Trophoblast cell (in vitro differentiated cells and primary cell): ENCODE results near the gene FUOM.
A peak's percentile ranks its signal among the peaks of the same experiment; 100 is the strongest.
"Not testable (repeated sequence)": the region's sequence is repeated elsewhere in the genome, so short reads cannot be mapped to it uniquely, and the experiment has no call there.

Source experiments
- DNase-seq, 2 donors: peaks; one replicate each; pipeline ENCODE4 v3.0.0-alpha.2; 2016
- H2AFZ ChIP-seq: 2 replicates; pipeline ENCODE4 v1.6.1; 2013; ENCODE audit warnings: low read length, moderate library complexity, mild to moderate bottlenecking; ENCODE audit not compliant: insufficient read depth, poor library complexity
- H2AK5ac ChIP-seq: 2 replicates; pipeline ENCODE4 v1.6.1; 2013; ENCODE audit warnings: mild to moderate bottlenecking, low read length
- H2BK120ac ChIP-seq: 2 replicates; pipeline ENCODE4 v1.6.1; 2013; ENCODE audit warnings: low read length, mild to moderate bottlenecking, moderate library complexity; ENCODE audit not compliant: insufficient read depth, poor library complexity
- H2BK12ac ChIP-seq: 2 replicates; pipeline ENCODE4 v1.6.1; 2013; ENCODE audit warnings: mild to moderate bottlenecking, low read length, moderate library complexity
- H2BK5ac ChIP-seq: 2 replicates; pipeline ENCODE4 v1.6.1; 2013; ENCODE audit warnings: low read length, low read depth, moderate library complexity, mild to moderate bottlenecking; ENCODE audit not compliant: poor library complexity
- H3K14ac ChIP-seq: 2 replicates; pipeline ENCODE4 v1.6.1; 2013; ENCODE audit warnings: mild to moderate bottlenecking, low read length
- H3K18ac ChIP-seq: 2 replicates; pipeline ENCODE4 v1.6.1; 2013; ENCODE audit warnings: mild to moderate bottlenecking, low read length
- H3K23ac ChIP-seq: 2 replicates; pipeline ENCODE4 v1.6.1; 2013; ENCODE audit warnings: low read length
- H3K27ac ChIP-seq: 2 replicates; pipeline ENCODE4 v1.5.1; 2013; ENCODE audit warnings: low read depth, mild to moderate bottlenecking, inconsistent platforms, low read length, moderate library complexity
- H3K27me3 ChIP-seq: 2 replicates; pipeline ENCODE4 v1.6.1; 2013; ENCODE audit warnings: inconsistent platforms, mild to moderate bottlenecking, low read length, moderate library complexity; ENCODE audit not compliant: insufficient read depth
- H3K36me3 ChIP-seq, 2 experiments: 1 replicate in 1 of 2; 2 replicates in 1 of 2; pipeline ENCODE4 v1.6.1; 2013; ENCODE audit warnings: low read length in 2 of 2, mild to moderate bottlenecking in 2 of 2, moderate library complexity in 1 of 2; ENCODE audit not compliant: insufficient read depth in 2 of 2, control insufficient read depth in 1 of 2
- H3K4ac ChIP-seq: 2 replicates; pipeline ENCODE4 v1.6.1; 2013; ENCODE audit warnings: low read depth, mild to moderate bottlenecking, low read length, moderate library complexity
- H3K4me1 ChIP-seq, 2 experiments: 1 replicate in 1 of 2; 2 replicates in 1 of 2; pipeline ENCODE4 v1.6.1; 2013; ENCODE audit warnings: low read length in 2 of 2, mild to moderate bottlenecking in 2 of 2, moderate library complexity in 1 of 2; ENCODE audit not compliant: insufficient read depth in 2 of 2, control insufficient read depth in 1 of 2
- H3K4me2 ChIP-seq: 2 replicates; pipeline ENCODE4 v1.6.1; 2013; ENCODE audit warnings: inconsistent platforms, mild to moderate bottlenecking, low read length, moderate library complexity
- H3K4me3 ChIP-seq: 2 replicates; pipeline ENCODE4 v1.5.1; 2013; ENCODE audit warnings: mild to moderate bottlenecking, low read depth, low read length, inconsistent platforms
- H3K79me1 ChIP-seq: one replicate; pipeline ENCODE4 v1.6.1; 2013; ENCODE audit warnings: low read length
- H3K79me2 ChIP-seq: 2 replicates; pipeline ENCODE4 v1.6.1; 2013; ENCODE audit warnings: low read length, mild to moderate bottlenecking; ENCODE audit not compliant: control insufficient read depth, insufficient read depth, poor library complexity
- H3K9ac ChIP-seq: 2 replicates; pipeline ENCODE4 v1.6.1; 2013; ENCODE audit warnings: mild to moderate bottlenecking, low read length
- H3K9me3 ChIP-seq: 2 replicates; pipeline ENCODE4 v1.6.1; 2013; ENCODE audit warnings: low read depth, mild to moderate bottlenecking, control low read depth, inconsistent platforms, low read length; ENCODE audit not compliant: insufficient read depth
- H4K12ac ChIP-seq: 2 replicates; pipeline ENCODE4 v1.6.1; 2013; ENCODE audit warnings: low read depth, mild to moderate bottlenecking, low read length, moderate library complexity
- H4K8ac ChIP-seq: 2 replicates; pipeline ENCODE4 v1.6.1; 2013; ENCODE audit warnings: low read depth, mild to moderate bottlenecking, low read length, moderate library complexity
- H4K91ac ChIP-seq: one replicate; pipeline ENCODE4 v1.6.1; 2013; ENCODE audit warnings: low read depth, mild to moderate bottlenecking, low read length, moderate library complexity
- WGBS: extraction: QIAGEN DNeasy Blood & Tissue Kit; methylation state at CpG from one replicate; pipeline ENCODE4 v1.1.7; 2013; ENCODE audit warnings: missing lambda C conversion rate; ENCODE audit not compliant: insufficient read length, insufficient coverage; ENCODE audit errors: extremely low coverage; 5-methylcytosine and 5-hydroxymethylcytosine counted together

The FUOM gene

GRCh38 chr10:133372507-133372906 is 14.7 kb upstream of the FUOM start:
- Histone ChIP-seq H3K18ac (no peak overlapping the region), H3K9me3 (peaks cover 5% of the 10 kb centered on the region), H3K27ac (no peak overlapping the region), H3K4me3 (peak overlapping the region; percentile 70), H3K27me3 (peaks cover 2% of the 10 kb centered on the region), H3K79me1 (peaks cover 2% of the 10 kb centered on the region), H3K4ac (no peak overlapping the region), H3K14ac (no peak overlapping the region), H3K4me1 (peaks cover 5 to 8% of the 10 kb centered on the region in 2 experiments), H4K12ac (no peak overlapping the region), H3K23ac (no peak overlapping the region), H3K36me3 (peaks cover 27 to 33% of the 10 kb centered on the region in 2 experiments), H2BK12ac (no peak overlapping the region), H4K8ac (no peak overlapping the region), H2BK5ac (no peak overlapping the region), H2AFZ (no peak overlapping the region), H3K4me2 (peak overlapping the region; percentile 62), H2AK5ac (no peak overlapping the region), H4K91ac (no peak overlapping the region), H3K79me2 (peaks cover 2% of the 10 kb centered on the region), H2BK120ac (no peak overlapping the region), H3K9ac (no peak overlapping the region)
- DNase-seq: no peak
- WGBS: no CpG with 5 or more reads among the region's 20 CpGs

- H3K9ac ChIP-seq: no peak overlapping the region
- DNase-seq: no peak
- H3K79me2 ChIP-seq: peaks cover 2% of the 10 kb centered on the region
- H3K4me3 ChIP-seq: no peak overlapping the region
- no peak overlapping the region for H2AK5ac ChIP-seq
- H3K4ac ChIP-seq: no peak overlapping the region
- no peak overlapping the region for H2BK5ac ChIP-seq
- no peaks in the 10 kb centered on the region for H3K27me3 ChIP-seq
- no peak overlapping the region for H4K8ac ChIP-seq
- WGBS: no CpG with 5 or more reads among the region's 24 CpGs
- no peak overlapping the region for H2AFZ ChIP-seq
- H3K9me3 ChIP-seq: peaks cover 3% of the 10 kb centered on the region
- no peak overlapping the region for H3K14ac ChIP-seq
- H3K79me1 ChIP-seq: peaks cover 2% of the 10 kb centered on the region
- no peak overlapping the region for H2BK120ac ChIP-seq
- H3K36me3 ChIP-seq: peaks cover 46 to 51% of the 10 kb centered on the region in 2 experiments
- H3K23ac ChIP-seq: no peak overlapping the region
- no peak overlapping the region for H3K27ac ChIP-seq
- H4K91ac ChIP-seq: no peak overlapping the region
- no peak overlapping the region for H3K4me2 ChIP-seq
- H2BK12ac ChIP-seq: no peak overlapping the region
- peaks cover 5 to 8% of the 10 kb centered on the region in 2 experiments for H3K4me1 ChIP-seq
- H4K12ac ChIP-seq: no peak overlapping the region
- H3K18ac ChIP-seq: no peak overlapping the region
Observed at GRCh38 chr10:133370030-133370786, 12.4 kb upstream of the FUOM start.

GRCh38 chr10:133368153-133368552 is 10.3 kb upstream of the FUOM start:
- no peak overlapping the region for H2BK12ac ChIP-seq
- peaks cover 2% of the 10 kb centered on the region for H3K79me2 ChIP-seq
- H2BK5ac ChIP-seq: no peak overlapping the region
- H3K4me1 ChIP-seq: peaks cover 5 to 8% of the 10 kb centered on the region in 2 experiments
- peaks cover 2% of the 10 kb centered on the region for H3K79me1 ChIP-seq
- H3K9ac ChIP-seq: no peak overlapping the region
- H3K9me3 ChIP-seq: peaks cover 3% of the 10 kb centered on the region
- no peak overlapping the region for H2AK5ac ChIP-seq
- H3K18ac ChIP-seq: no peak overlapping the region
- no peak overlapping the region for H2AFZ ChIP-seq
- H3K27me3 ChIP-seq: no peaks in the 10 kb centered on the region
- H4K91ac ChIP-seq: no peak overlapping the region
- no peak overlapping the region for H3K27ac ChIP-seq
- peaks cover 54 to 63% of the 10 kb centered on the region in 2 experiments for H3K36me3 ChIP-seq
- H3K4me3 ChIP-seq: no peak overlapping the region
- H3K4ac ChIP-seq: no peak overlapping the region
- DNase-seq: no peak
- H3K4me2 ChIP-seq: no peak overlapping the region
- no peak overlapping the region for H4K12ac ChIP-seq
- no peak overlapping the region for H3K23ac ChIP-seq
- no peak overlapping the region for H2BK120ac ChIP-seq
- H4K8ac ChIP-seq: no peak overlapping the region
- no CpG with 5 or more reads among the region's 7 CpGs for WGBS
- no peak overlapping the region for H3K14ac ChIP-seq

- no CpG with 5 or more reads among the region's 7 CpGs for WGBS
- H3K4me1 ChIP-seq, H3K18ac ChIP-seq, H3K23ac ChIP-seq, H3K4me2 ChIP-seq, H3K27ac ChIP-seq, H4K8ac ChIP-seq, H4K91ac ChIP-seq, H3K9ac ChIP-seq, H3K27me3 ChIP-seq, H3K14ac ChIP-seq, H3K4ac ChIP-seq, H2AFZ ChIP-seq, H3K79me2 ChIP-seq, H2AK5ac ChIP-seq, H3K9me3 ChIP-seq, H2BK12ac ChIP-seq, H4K12ac ChIP-seq, H3K4me3 ChIP-seq, DNase-seq, H3K79me1 ChIP-seq, H2BK120ac ChIP-seq, H2BK5ac ChIP-seq: not testable (repeated sequence)
- peaks cover 60 to 70% of the 10 kb centered on the region in 2 experiments for H3K36me3 ChIP-seq
Observed at GRCh38 chr10:133367461-133367860, 9.6 kb upstream of the FUOM start.
